GM12874 (cell line): ENCODE measurements around the gene TLL1.

Source experiments
- CTCF ChIP-seq: IDR thresholded peaks from 2 replicates; pipeline ENCODE4 v1.5.1; 2011; ENCODE audit warnings: low read depth, mild to moderate bottlenecking, control low read depth, low read length, moderate library complexity; ENCODE audit not compliant: insufficient read depth

The TLL1 gene

GRCh38 chr4:165842684-165843083 is 30.4 kb upstream of the TLL1 start:
- no peak for TF ChIP-seq CTCF

- no peak for TF ChIP-seq CTCF
Observed at GRCh38 chr4:165844161-165844560, 28.9 kb upstream of the TLL1 start.

- TF ChIP-seq CTCF: no peak
Observed at GRCh38 chr4:165851256-165851655, 21.8 kb upstream of the TLL1 start.

GRCh38 chr4:165855191-165855590 is 17.8 kb upstream of the TLL1 start:
- no peak for TF ChIP-seq CTCF

GRCh38 chr4:165861363-165861762 is 11.7 kb upstream of the TLL1 start:
- no peak for TF ChIP-seq CTCF

- no peak for TF ChIP-seq CTCF
Observed at GRCh38 chr4:165864271-165864670, 8.8 kb upstream of the TLL1 start.

- TF ChIP-seq CTCF: no peak
Observed at GRCh38 chr4:165866019-165866650, 6.9 kb upstream of the TLL1 start.
